K562 (cell line): ENCODE results near the gene LRRC57. TPM values are rescaled to one million over a fixed set of nuclear protein-coding genes. Genes with fewer than 3 reads are reported as not detected.

Experiments
- ATAC-seq: fragments of 200-7000 bp; cut with Tn5 transposase; 3 replicates; pipeline ENCODE4 v1.9.1; 2020; ENCODE audit warnings: moderate library complexity
- BruUV-seq: library from RNA; stranded (reverse); fragments of 400-500 nt; replicated peaks from 2 replicates; lab custom pipeline; 2021; lab: Mats Ljungman, UMichigan
- CTCF ChIA-PET: fragments of 300-600 bp; formaldehyde crosslinking; extraction: SDS; loops from one replicate; lab custom pipeline; 2021; ENCODE audit warnings: low intra/inter-chr PET ratio; lab: Yijun Ruan, JAX
- POLR2A ChIA-PET: fragments of 300-600, 350-650 bp; sonication (Branson Sonifier 250); formaldehyde crosslinking; extraction: SDS; loops from one replicate; lab custom pipeline; 2021; ENCODE audit warnings: antibody characterized with exemption, inconsistent platforms; lab: Yijun Ruan, JAX
- DNase-seq, 4 experiments: peaks; one replicate each; pipeline versions ENCODE4 v3.0.0 to v3.0.0-alpha.2; 2011 to 2018; ENCODE audit warnings: low spot score in 3 of 4, mixed read lengths in 3 of 4; ENCODE audit errors: extremely low read depth in 1 of 4
- FAIRE-seq: peaks from 2 replicates; lab custom pipeline; 2011; peaks lifted over from hg19 to GRCh38; lab: Jason Lieb, UNC
- H2AFZ ChIP-seq: 2 replicates; pipeline ENCODE4 v1.6.0; 2011; ENCODE audit warnings: low read depth, low read length, control low read depth, inconsistent platforms
- H3K27ac ChIP-seq: fragments of 200-600 bp; 3 replicates; pipeline ENCODE4 v1.8.0; 2011; ENCODE audit warnings: low read depth, mild to moderate bottlenecking, control low read depth, inconsistent platforms, low read length, moderate library complexity, mixed read lengths; ENCODE audit errors: extremely low read depth
- H3K27me3 ChIP-seq, 2 experiments: fragments of 300-600 bp in 1 of 2; 2 replicates in 1 of 2; 3 replicates in 1 of 2; pipeline versions ENCODE4 v1.6.0 to v1.8.0; 2011; ENCODE audit warnings: inconsistent platforms in 2 of 2, low read length in 2 of 2, mild to moderate bottlenecking in 1 of 2, mixed read lengths in 1 of 2, moderate library complexity in 1 of 2; ENCODE audit not compliant: control insufficient read depth in 2 of 2, insufficient read depth in 2 of 2
- H3K36me3 ChIP-seq: fragments of 300-600 bp; 3 replicates; pipeline ENCODE4 v1.8.0; 2011; ENCODE audit warnings: mild to moderate bottlenecking, low read length, inconsistent platforms; ENCODE audit not compliant: control insufficient read depth, insufficient read depth
- H3K4me1 ChIP-seq, 2 experiments: fragments of 200-600 bp in 1 of 2; replicated peaks in 1 of 2; 2 replicates in 1 of 2; 3 replicates in 1 of 2; pipeline versions ENCODE4 v1.5.1 to v1.8.0; 2011; ENCODE audit warnings: inconsistent platforms in 2 of 2, low read length in 2 of 2, mild to moderate bottlenecking in 1 of 2, mixed read lengths in 1 of 2, moderate library complexity in 1 of 2; ENCODE audit not compliant: control insufficient read depth in 2 of 2, insufficient read depth in 2 of 2
- H3K4me2 ChIP-seq: 2 replicates; pipeline ENCODE4 v1.6.1; 2011; ENCODE audit warnings: low read length, control low read depth, inconsistent platforms, mixed read lengths; ENCODE audit not compliant: insufficient read depth
- H3K4me3 ChIP-seq: fragments of 200-600 bp; sonication (generic), shearing (Covaris generic); 2 replicates; pipeline ENCODE4 v1.5.1; 2016; ENCODE audit warnings: control low read depth, inconsistent platforms
- H3K79me2 ChIP-seq: fragments of 200-600 bp; 3 replicates; pipeline ENCODE4 v1.8.0; 2011; ENCODE audit warnings: low read length, inconsistent platforms; ENCODE audit not compliant: control insufficient read depth, insufficient read depth
- H3K9ac ChIP-seq, 2 experiments: 2 replicates each; pipeline versions ENCODE4 v1.6.0 to v1.6.1; 2011; ENCODE audit warnings: low read depth in 2 of 2, low read length in 2 of 2, control low read depth in 1 of 2, inconsistent platforms in 1 of 2, mild to moderate bottlenecking in 1 of 2, mixed read lengths in 1 of 2; ENCODE audit not compliant: insufficient read depth in 1 of 2
- H3K9me1 ChIP-seq: one replicate; pipeline ENCODE4 v1.6.0; 2011; ENCODE audit warnings: inconsistent platforms, mild to moderate bottlenecking, low read length, moderate library complexity; ENCODE audit not compliant: control insufficient read depth, insufficient read depth
- H3K9me3 ChIP-seq: replicated peaks from 2 replicates; pipeline ENCODE4 v1.5.1; 2011; ENCODE audit warnings: low read depth, low read length, inconsistent platforms; ENCODE audit not compliant: control insufficient read depth, insufficient read depth
- H4K20me1 ChIP-seq: replicated peaks from 2 replicates; pipeline ENCODE4 v1.6.1; 2011; ENCODE audit warnings: low read length, inconsistent platforms, mixed read lengths; ENCODE audit not compliant: control insufficient read depth, insufficient read depth
- ATF7 ChIP-seq: fragments of 450-650 bp; IDR thresholded peaks from 2 replicates; pipeline ENCODE4 v1.7.1; 2014; ENCODE audit warnings: mild to moderate bottlenecking, moderate library complexity
- CBFB ChIP-seq: sonication (generic); formaldehyde crosslinking; IDR thresholded peaks from 2 replicates; pipeline ENCODE4 v1.4.0; 2020; ENCODE audit warnings: mild to moderate bottlenecking, missing genetic modification reagents
- CEBPB ChIP-seq: fragments of 450-650 bp; IDR thresholded peaks from 2 replicates; pipeline ENCODE4 v1.6.1; 2016; ENCODE audit warnings: missing genetic modification characterization, missing compliant biosample characterization
- CGGBP1 ChIP-seq: fragments of 250-450 bp; sonication (Bioruptor Pico); IDR thresholded peaks from 2 replicates; pipeline ENCODE4 v1.9.0; 2021; ENCODE audit warnings: mild to moderate bottlenecking
- CSDE1 ChIP-seq, 2 experiments: fragments of 450-650 bp; IDR thresholded peaks; 2 replicates each; pipeline ENCODE4 v1.6.1; 2016; ENCODE audit warnings: mild to moderate bottlenecking in 1 of 2
- DNMT1 ChIP-seq: fragments of 450-650 bp; IDR thresholded peaks from 2 replicates; pipeline ENCODE4 v1.6.1; 2016; ENCODE audit warnings: antibody characterized with exemption, mild to moderate bottlenecking
- E2F3 ChIP-seq: fragments of 250-450 bp; sonication (Bioruptor Pico); IDR thresholded peaks from 2 replicates; pipeline ENCODE4 v1.4.0; 2020; ENCODE audit warnings: mild to moderate bottlenecking
- KLF6 ChIP-seq: fragments of 250-450 bp; sonication (Bioruptor Pico); IDR thresholded peaks from 2 replicates; pipeline ENCODE4 v1.4.0; 2020; ENCODE audit warnings: mild to moderate bottlenecking, moderate library complexity, borderline replicate concordance
- MAFF ChIP-seq: IDR thresholded peaks from 2 replicates; pipeline ENCODE4 v1.6.1; 2012; ENCODE audit warnings: low read length, improper control_type of control experiment
- NCOA1 ChIP-seq: fragments of 450-650 bp; IDR thresholded peaks from 2 replicates; pipeline ENCODE4 v1.6.1; 2016; ENCODE audit warnings: low read depth
- POLR2G ChIP-seq: fragments of 200-400 bp; formaldehyde crosslinking; IDR thresholded peaks from 2 replicates; pipeline ENCODE4 v1.6.1; 2017; ENCODE audit warnings: low read depth, mild to moderate bottlenecking, antibody characterized with exemption, low read length, moderate library complexity
- POLR3A ChIP-seq: IDR thresholded peaks from 2 replicates; pipeline ENCODE4 v1.6.1; 2011; ENCODE audit warnings: borderline replicate concordance, mild to moderate bottlenecking, moderate library complexity; ENCODE audit not compliant: insufficient read length, insufficient read depth; ENCODE audit errors: extremely low read depth
- RHOXF2B ChIP-seq: fragments of 250-450 bp; sonication (Bioruptor Pico); conservative IDR thresholded peaks from 2 replicates; pipeline ENCODE4 v1.5.1; 2021
- SMAD2 ChIP-seq: fragments of 150-350 bp; IDR thresholded peaks from 2 replicates; pipeline ENCODE4 v1.6.1; 2014; ENCODE audit warnings: low read depth, mild to moderate bottlenecking, low read length
- SNRNP70 ChIP-seq: fragments of 200-400 bp; formaldehyde crosslinking; optimal IDR thresholded peaks from 2 replicates; pipeline ENCODE3; 2017; ENCODE audit warnings: low read depth, low read length
- SPI1 ChIP-seq: IDR thresholded peaks from 2 replicates; pipeline ENCODE4 v1.6.1; 2011; ENCODE audit warnings: low read depth, low read length, control low read depth, borderline replicate concordance
- WHSC1 ChIP-seq: IDR thresholded peaks from one replicate; pipeline ENCODE4 v1.6.1; 2012; ENCODE audit warnings: low read length, control low read depth, inconsistent platforms
- WGBS: fragments of 100-300 bp; shearing (Covaris generic); methylation state at CpG from one replicate; pipeline ENCODE4 v1.1.6; 2016; ENCODE audit warnings: low coverage, mixed read lengths; ENCODE audit not compliant: insufficient coverage; ENCODE audit errors: missing lambda C conversion rate; 5-methylcytosine and 5-hydroxymethylcytosine counted together
- in situ Hi-C: fragments of 300-500 bp; cut with MboI; formaldehyde crosslinking; loops from 4 replicates; pipeline ENCODE4 v1.15.0; 2018; ENCODE audit warnings: inconsistent platforms, mixed read lengths
- intact Hi-C: fragments of 100-400 bp; cut with micrococcal nuclease; formaldehyde crosslinking; loops from 2 replicates; pipeline ENCODE4 v1.14.2; 2022
- polyA plus RNA-seq, 8 experiments: library from polyadenylated mRNA; depleted of rRNA in 4 of 8; stranded (reverse) in 5 of 8; unstranded in 3 of 8; fragments of >200 nt; fragmentation: Nextera tagmentation in 2 of 8; fragmentation: Illumina TruSeq in 1 of 8; extraction: Ambion mirVana in 2 of 8; extraction: Trizol in 1 of 8; gene quantifications; 2 replicates each; pipeline versions ENCODE4 v1.2.1 to v1.2.3, GENCODE V29; 2011 to 2014; ENCODE audit warnings: inconsistent platforms in 1 of 8, missing spikeins in 1 of 8
- total RNA-seq, 7 experiments: library from RNA; depleted of rRNA in 6 of 7; stranded (reverse); fragments of >200 nt in 6 of 7; fragmentation: Illumina TruSeq in 2 of 7; extraction: Trizol in 2 of 7; gene quantifications; 2 replicates each; pipeline versions ENCODE4 v1.2.1 to v1.2.3, GENCODE V29; 2011 to 2021; ENCODE audit warnings: low replicate concordance in 1 of 7
- TF ChIP-seq, protein P1 (sequence below), 2 experiments: IDR thresholded peaks; 2 replicates each; pipeline ENCODE4 v1.6.1; 2011; ENCODE audit warnings: borderline replicate concordance in 1 of 2, control low read depth in 1 of 2, low read depth in 1 of 2, low read length in 1 of 2, mild to moderate bottlenecking in 1 of 2, mixed read lengths in 1 of 2, moderate library complexity in 1 of 2; ENCODE audit not compliant: insufficient read depth in 1 of 2, insufficient read length in 1 of 2, poor library complexity in 1 of 2, severe bottlenecking in 1 of 2; ENCODE audit errors: extremely low read depth in 1 of 2

Gene LRRC57
- total and polyA plus RNA-seq, 9 of the 15 experiments (the other 6 are each of a cell fraction or from before 2014, with no cell fraction given): 3.9 to 20.4 (median 14.8) TPM

DNA sequence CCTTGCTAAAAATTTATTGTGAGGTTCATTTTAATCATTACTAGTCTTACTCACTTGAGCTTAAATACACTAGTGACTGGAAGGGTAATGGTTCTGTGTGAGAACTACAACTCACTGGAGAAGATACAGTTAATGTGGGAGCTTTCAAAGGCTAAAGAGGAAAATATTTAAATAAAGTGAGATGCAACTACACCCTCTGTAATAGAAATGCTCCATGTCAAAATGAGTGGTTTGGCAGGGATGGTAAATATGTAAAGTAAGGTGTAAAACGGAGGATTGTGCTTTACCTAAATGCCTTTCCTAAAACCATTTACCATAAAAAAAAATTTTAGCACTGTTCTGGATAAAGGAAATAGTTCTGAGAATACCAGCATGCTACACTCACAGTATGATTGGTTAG is 15.3 kb downstream of the LRRC57 start:
- no peaks in the 10 kb centered on the region for H3K27me3 ChIP-seq
- CTCF ChIA-PET: no interaction called here
- TF ChIP-seq CSDE1 (IDR thresholded peaks at IDR 0.05) (no peak), DNMT1 (no peak), SNRNP70 (no peak), CGGBP1 (no peak), WHSC1 (no peak), POLR2G (no peak), ATF7 (no peak), NCOA1 (no peak), POLR3A (no peak), CBFB (CRISPR knock-in tag) (no peak), RHOXF2B (no peak), SMAD2 (no peak), KLF6 (CRISPR knock-in tag) (no peak), SPI1 (no peak), CEBPB (tag) (no peak), E2F3 (CRISPR knock-in tag) (no peak), MAFF (no peak)
- TF ChIP-seq, protein P1, sequence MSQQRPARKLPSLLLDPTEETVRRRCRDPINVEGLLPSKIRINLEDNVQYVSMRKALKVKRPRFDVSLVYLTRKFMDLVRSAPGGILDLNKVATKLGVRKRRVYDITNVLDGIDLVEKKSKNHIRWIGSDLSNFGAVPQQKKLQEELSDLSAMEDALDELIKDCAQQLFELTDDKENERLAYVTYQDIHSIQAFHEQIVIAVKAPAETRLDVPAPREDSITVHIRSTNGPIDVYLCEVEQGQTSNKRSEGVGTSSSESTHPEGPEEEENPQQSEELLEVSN (IDR thresholded peaks at IDR 0.05; ENCODE audit: borderline replicate concordance in 1 of 2, extremely low read depth in 1 of 2, insufficient read depth in 1 of 2, insufficient read length in 1 of 2, low read depth in 1 of 2, low read length in 1 of 2, poor library complexity in 1 of 2, severe bottlenecking in 1 of 2): no peak
- TF ChIP-seq, all 486 proteins: peak for 0
- no peak overlapping the region for H2AFZ ChIP-seq
- H3K9me3 ChIP-seq: no peaks in the 10 kb centered on the region
- H3K4me1 ChIP-seq: no peaks in the 10 kb centered on the region; a peak in 2 of 5 replicates
- no peak overlapping the region for H3K4me2 ChIP-seq
- H4K20me1 ChIP-seq: no peaks in the 10 kb centered on the region
- POLR2A ChIA-PET: interaction anchor here (4.5 kb wide), 1 partner anchor 13 kb away, joined by 31 read pairs; the partner anchor contains the start of gene LRRC57
- no peak for DNase-seq
- BruUV-seq: no TSS peak
- H3K36me3 ChIP-seq: peaks cover 47% of the 10 kb centered on the region
- no peak for ATAC-seq
- no peaks in the 10 kb centered on the region for H3K9me1 ChIP-seq
- 56% methylated on average over 1 of the region's 1 CpG for WGBS
- H3K27ac ChIP-seq: no peak overlapping the region
- no peak for FAIRE-seq
- no peaks in the 10 kb centered on the region for H3K79me2 ChIP-seq
- no peak overlapping the region for H3K4me3 ChIP-seq
- H3K9ac ChIP-seq: no peak overlapping the region
- intact Hi-C loops (no loop called here), in situ Hi-C loops (no loop called here)
